CD1c-positive myeloid dendritic cell (primary cell): Measurements from ENCODE around the gene WRAP53.

Source experiments
- DNase-seq: peaks from one replicate; pipeline ENCODE4 v3.0.0-alpha.2; 2016; ENCODE audit errors: extremely low spot score

WRAP53 gene

DNA sequence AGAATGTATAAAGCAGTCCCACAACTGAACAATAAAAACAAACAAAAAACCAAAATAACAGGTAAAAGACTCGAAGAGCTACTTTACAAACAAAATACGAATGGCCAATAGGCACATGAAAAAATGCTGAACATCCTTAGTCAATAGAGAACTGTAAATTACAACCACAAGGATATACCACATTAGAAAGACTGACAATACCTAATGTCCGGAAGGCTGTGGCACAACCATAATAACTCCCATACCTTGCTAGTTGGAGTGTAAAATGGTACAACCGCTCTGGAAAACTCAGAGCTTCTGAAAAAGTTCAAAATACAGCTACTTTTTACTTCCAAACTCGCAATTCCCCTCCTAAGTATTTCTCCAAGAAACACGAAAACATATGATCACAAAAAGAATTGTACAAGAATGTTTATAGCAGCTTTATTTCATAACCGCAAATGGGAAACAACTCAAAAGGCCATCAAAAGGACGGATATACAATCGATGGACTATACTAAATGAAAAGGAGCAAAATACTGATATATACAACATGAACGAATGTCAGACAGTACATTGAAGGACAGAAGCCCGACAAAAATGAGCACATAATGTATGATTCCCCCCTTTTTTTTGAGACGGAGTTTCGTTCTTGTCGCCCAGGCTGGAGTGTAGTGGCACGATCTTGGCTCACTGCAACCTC, 3.3 kb upstream of the WRAP53 start:
- DNase-seq, result no peak

DNA sequence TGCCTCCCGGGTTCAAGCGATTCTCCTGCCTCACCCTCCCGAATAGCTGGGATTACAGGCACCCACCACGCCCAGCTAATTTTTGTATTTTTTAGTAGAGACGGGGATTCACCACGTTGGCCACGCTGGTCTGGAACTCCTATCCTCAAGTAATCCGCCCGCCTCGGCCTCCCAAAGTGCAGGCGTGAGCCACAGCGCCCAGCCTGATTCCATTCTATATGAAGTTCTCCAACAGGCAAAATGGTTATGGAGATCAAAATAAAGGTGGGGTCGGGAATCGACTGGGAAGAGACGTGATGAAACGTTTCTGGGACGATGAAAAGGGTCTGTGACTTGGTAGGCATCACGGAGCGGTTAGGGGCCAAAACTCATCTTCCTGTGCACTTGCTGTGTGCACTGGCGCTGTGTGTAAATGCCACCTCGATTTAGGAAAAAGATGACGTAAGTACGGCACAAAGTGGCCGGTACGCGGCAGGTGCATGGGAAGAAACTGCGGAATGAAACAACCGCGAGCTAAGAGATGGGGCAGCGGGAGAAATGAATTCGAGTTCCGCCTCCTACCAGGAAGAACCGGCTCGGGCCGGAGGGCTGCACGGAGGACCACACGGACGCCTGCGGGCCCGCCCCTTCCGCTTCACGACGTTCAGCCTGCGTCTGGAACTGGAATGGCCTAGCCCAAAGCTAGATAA, 2.6 kb upstream of the WRAP53 start:
- DNase-seq, result peak; percentile 96

DNA sequence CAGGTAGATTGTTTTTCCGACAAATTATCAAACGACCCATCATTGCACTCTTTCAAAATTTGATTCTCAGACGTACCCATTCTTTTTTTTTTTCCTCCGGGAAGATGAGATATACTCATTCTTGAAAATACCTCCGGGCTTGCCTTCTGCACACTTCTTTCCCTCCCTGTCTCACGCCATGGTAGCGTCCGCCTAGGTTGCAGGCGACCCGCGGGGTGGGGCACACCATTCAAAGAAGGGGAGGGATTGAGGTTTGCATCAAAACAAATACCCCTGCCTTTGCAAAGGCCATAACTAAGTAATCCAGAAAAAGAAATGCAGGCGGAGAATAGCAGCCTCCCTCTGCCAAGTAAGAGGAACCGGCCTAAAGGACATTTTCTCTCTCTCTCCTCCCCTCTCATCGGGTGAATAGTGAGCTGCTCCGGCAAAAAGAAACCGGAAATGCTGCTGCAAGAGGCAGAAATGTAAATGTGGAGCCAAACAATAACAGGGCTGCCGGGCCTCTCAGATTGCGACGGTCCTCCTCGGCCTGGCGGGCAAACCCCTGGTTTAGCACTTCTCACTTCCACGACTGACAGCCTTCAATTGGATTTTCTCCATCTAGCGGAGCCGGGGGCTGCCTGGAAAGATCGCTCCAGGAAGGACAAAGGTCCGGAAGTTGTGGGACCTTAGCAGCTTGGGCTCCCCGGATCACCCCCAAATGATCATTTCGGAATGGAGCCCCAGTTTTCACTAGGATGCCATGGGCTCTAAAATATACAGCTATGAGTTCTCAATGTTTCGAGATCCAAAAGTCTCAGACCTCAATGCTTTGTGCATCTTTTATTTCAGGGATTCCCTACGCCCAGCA, 1.8 kb upstream of the WRAP53 start:
- DNase-seq, result peak; percentile 83

DNA sequence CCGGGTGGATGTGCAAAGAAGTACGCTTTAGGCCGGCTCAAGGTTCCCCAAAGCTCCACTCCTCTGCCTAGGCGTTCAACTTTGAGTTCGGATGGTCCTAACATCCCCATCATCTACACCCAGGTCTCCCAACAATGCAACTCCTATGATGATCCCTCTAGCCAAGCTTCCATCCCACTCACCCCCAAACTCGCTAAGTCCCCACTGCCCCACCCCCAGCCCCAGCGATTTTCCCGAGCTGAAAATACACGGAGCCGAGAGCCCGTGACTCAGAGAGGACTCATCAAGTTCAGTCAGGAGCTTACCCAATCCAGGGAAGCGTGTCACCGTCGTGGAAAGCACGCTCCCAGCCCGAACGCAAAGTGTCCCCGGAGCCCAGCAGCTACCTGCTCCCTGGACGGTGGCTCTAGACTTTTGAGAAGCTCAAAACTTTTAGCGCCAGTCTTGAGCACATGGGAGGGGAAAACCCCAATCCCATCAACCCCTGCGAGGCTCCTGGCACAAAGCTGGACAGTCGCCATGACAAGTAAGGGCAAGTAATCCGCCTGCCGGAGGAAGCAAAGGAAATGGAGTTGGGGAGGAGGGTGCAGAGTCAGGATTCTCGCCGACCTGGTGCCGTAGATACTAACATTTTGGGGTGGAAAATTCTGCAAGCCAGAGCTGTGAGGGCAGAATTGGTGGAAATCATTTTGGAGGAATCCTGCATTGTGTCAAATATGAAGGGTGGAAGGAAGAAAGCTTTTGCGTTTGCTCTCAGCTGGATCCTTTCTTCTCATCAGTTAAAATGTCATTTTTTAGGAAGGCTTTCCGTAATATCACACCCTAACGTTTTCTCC, 987 bp upstream of the WRAP53 start, which contains the start of gene TP53:
Gene TP53, minus strand, starts transcription at position 419 of the 836 bp plus-strand sequence. CDS start 10,896 bp downstream, outside the sequence.
- DNase-seq, result peak; percentile 95

DNA sequence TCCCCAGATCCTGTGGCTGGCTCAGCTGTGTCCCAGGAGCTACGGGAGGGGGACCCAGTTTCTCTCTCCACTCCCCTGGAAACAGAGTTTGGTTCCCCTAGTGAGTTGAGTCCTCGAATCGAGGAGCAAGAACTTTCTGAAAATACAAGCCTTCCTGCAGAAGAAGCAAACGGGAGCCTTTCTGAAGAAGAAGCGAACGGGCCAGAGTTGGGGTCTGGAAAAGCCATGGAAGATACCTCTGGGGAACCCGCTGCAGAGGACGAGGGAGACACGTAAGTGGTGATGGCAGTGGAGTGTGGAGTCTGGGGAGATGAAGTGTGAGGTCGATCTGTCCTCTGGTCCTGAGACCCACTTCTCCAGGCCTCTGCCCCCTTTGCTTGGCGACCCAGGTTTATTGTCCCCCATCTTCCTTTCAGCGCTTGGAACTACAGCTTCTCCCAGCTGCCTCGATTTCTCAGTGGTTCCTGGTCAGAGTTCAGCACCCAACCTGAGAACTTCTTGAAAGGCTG, 585 bp downstream of the WRAP53 start:
- DNase-seq, result no peak

DNA sequence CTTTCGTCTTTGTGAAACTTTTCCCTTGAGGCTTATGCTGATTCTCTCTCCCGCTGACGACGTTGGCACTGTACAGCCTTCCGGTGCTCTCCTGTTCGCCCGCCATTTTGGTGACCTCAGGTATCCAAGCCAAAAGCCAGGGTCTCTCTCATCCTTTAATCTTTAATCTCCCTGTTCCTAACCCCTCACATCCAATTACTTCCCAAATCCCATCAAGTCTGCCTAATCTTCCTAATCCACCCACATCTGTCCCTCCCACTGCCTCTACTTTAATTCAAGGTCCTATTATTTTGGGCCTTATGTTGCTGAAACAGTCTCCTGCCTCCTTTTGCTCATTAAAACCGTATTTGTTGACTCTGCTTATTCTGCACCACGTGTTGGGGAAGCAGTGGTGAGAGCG, 7.3 kb downstream of the WRAP53 start:
- DNase-seq, result no peak

GRCh38 chr17:7697828-7698588, 9.7 kb downstream of the WRAP53 start:
- DNase-seq, result no peak

- no peak for DNase-seq
Observed at GRCh38 chr17:7700510-7700909, 12.2 kb downstream of the WRAP53 start.

DNA sequence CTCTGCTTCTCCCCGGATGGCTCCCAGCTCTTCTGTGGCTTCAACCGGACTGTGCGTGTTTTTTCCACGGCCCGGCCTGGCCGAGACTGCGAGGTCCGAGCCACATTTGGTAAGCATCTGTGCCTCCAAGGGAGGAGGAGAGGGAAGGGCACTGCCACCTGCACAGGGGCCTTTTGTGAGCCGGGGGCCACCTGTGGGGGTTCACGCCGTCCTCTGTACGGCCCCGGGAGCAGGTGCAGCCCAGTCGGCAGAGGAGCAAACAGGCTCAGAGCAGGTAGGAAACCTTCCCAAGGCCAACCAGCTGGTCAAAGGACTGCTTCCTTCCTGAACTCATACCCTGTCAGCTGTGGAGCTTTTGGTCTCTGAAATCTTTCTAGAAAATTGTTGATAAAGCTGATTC, 13.4 kb downstream of the WRAP53 start:
- DNase-seq, result no peak

- no peak for DNase-seq
Observed at GRCh38 chr17:7702776-7703175, 14.5 kb downstream of the WRAP53 start.

DNA sequence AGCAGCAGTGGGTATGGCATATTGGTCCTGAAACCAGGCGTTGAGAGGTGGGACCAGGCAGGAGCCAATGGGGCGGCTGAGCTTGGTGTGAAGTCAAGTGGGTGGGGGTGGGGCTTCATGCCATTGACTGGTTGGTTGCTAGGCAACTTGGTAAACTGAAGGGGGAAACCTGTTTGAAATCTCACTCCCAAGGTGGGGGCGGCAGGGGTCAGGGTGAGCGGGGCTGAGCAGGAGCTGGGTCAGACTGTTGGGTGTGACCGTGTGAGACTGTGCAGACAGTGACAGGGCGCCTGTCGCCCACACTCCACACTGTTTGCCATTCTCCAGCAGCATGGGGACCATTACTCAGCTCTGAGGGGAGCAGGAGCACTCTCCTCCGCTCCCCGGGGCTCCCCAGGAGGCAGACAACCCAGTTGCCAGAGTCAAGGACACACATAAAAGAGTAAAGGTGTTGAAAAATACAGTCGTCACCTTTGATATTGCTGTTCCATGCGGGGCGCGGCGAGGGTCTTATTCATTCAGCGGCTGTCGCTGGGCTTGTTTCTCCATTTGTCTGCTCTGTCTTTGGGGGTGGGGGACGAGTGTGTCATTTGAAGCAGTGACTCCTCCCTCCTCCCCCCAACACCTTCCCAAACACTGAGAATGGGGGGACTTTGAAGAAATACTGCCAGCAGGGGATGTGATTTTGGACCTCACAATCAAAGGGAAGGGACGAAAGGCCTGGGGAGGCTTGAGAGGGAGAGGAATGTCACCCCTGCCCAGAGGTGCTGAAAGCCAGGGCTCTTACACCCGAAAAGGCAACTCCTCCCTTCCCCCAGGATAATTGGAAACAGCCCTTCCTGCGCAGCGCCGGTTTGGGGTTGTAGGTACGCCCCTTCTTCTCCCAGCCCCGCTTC, 15.6 kb downstream of the WRAP53 start:
- peak; percentile 17 for DNase-seq

- DNase-seq, result no peak
Observed at GRCh38 chr17:7704601-7705268, 16.5 kb downstream of the WRAP53 start, which contains the start of gene EFNB3. TSS of gene EFNB3 (plus strand) at chr17:7705202. CDS start at chr17:7705599, 397 bp downstream.

GRCh38 chr17:7705269-7706255, 17.3 kb downstream of the WRAP53 start:
- no peak for DNase-seq

- no peak for DNase-seq
Observed at GRCh38 chr17:7706631-7707354, 18.5 kb downstream of the WRAP53 start.

- DNase-seq, result no peak
Observed at GRCh38 chr17:7707446-7707845, 19.2 kb downstream of the WRAP53 start.

DNA sequence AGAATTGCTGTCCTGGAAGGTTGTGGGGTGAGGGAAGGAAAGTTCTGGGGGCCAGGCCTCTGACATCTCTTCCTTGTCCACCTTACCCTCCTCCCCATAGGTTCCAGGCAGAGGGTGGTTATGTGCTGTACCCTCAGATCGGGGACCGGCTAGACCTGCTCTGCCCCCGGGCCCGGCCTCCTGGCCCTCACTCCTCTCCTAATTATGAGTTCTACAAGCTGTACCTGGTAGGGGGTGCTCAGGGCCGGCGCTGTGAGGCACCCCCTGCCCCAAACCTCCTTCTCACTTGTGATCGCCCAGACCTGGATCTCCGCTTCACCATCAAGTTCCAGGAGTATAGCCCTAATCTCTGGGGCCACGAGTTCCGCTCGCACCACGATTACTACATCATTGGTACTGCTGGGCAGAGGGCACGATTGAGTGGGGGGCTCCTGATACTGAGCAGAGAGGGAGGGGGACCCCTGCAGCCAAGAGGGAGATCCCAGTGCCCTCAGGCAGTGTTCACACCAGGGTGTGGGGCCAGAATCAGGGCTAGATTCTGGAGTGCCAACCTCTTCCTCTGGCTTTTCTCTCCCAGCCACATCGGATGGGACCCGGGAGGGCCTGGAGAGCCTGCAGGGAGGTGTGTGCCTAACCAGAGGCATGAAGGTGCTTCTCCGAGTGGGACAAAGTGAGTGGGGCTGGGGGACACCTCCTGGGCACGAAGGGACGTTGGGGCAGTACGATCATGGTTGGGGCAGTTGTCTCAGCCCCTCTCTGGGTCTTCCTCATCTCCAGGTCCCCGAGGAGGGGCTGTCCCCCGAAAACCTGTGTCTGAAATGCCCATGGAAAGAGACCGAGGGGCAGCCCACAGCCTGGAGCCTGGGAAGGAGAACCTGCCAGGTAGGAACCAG, 19.8 kb downstream of the WRAP53 start:
- no peak for DNase-seq
